IPS-20b (cell line): Measurements from ENCODE around the gene ZNF763.
A peak's percentile ranks its signal among the peaks of the same experiment; 100 is the strongest.
"Not testable (repeated sequence)": the region's sequence is repeated elsewhere in the genome, so short reads cannot be mapped to it uniquely, and the experiment has no call there.

Source experiments
- H3K27ac ChIP-seq: one replicate; pipeline ENCODE4 v1.5.1; 2013; ENCODE audit warnings: low read length
- H3K27me3 ChIP-seq: 2 replicates; pipeline ENCODE4 v1.6.1; 2013; ENCODE audit warnings: mild to moderate bottlenecking, low read length, inconsistent platforms; ENCODE audit not compliant: insufficient read depth
- H3K36me3 ChIP-seq: 2 replicates; pipeline ENCODE4 v1.6.1; 2013; ENCODE audit warnings: low read depth, mild to moderate bottlenecking, inconsistent platforms, low read length, moderate library complexity; ENCODE audit not compliant: insufficient read depth
- H3K4me1 ChIP-seq: 2 replicates; pipeline ENCODE4 v1.6.1; 2013; ENCODE audit warnings: mild to moderate bottlenecking, control low read depth, inconsistent platforms, low read length, moderate library complexity; ENCODE audit not compliant: insufficient read depth
- H3K4me3 ChIP-seq: 2 replicates; pipeline ENCODE4 v1.5.1; 2013; ENCODE audit warnings: mild to moderate bottlenecking, low read length, inconsistent platforms
- H3K9ac ChIP-seq: 2 replicates; pipeline ENCODE4 v1.6.1; 2013; ENCODE audit warnings: low read depth, mild to moderate bottlenecking, inconsistent platforms, low read length, moderate library complexity
- H3K9me3 ChIP-seq: 2 replicates; pipeline ENCODE4 v1.6.1; 2013; ENCODE audit warnings: mild to moderate bottlenecking, low read depth, low read length, inconsistent platforms; ENCODE audit not compliant: insufficient read depth

The ZNF763 gene

DNA sequence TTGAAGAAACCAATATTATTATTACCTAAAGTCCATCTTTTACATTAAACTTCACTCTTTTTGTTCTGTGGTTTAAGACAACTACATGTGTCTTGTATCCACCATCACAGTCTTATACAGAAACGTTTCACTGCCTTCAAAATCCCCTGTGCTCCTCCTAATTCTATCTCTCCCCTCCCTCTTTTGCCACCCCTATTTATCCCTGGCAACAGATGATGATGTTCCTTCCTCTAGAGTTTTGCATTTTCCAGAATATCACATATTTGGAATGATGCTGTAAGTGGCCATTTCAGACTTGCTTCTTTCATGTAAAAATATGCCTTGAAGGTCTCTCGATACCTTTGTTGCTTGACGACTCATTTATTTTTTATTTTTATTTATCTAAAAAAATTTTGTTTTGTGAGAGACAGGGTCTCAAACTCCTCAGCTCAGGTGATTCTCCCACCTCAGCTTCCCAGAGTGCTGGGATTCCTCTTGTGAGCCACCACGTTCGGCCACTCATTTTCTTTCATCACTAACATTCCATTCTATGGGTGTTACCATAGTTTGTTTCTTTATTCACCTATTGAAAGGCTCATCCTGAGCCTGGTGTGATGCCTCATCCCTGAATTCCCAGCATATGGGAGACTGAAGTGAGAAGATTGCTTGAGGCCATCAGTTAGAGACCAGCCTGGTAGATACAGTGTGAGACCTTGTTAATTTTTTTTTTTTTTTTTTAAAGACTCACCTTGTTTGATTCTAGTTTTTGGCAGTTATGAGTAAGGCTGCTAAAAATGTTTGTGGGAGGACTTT lies 8.4 kb downstream of the ZNF763 start:
- Histone ChIP-seq H3K27me3 (no peaks in the 10 kb centered on the region), H3K4me1 (no peaks in the 10 kb centered on the region), H3K27ac (no peak overlapping the region), H3K9me3 (peaks cover 33% of the 10 kb centered on the region), H3K4me3 (no peak overlapping the region), H3K9ac (no peak overlapping the region), H3K36me3 (peaks cover 9% of the 10 kb centered on the region; the same call in 1 of the 2 replicates)

DNA sequence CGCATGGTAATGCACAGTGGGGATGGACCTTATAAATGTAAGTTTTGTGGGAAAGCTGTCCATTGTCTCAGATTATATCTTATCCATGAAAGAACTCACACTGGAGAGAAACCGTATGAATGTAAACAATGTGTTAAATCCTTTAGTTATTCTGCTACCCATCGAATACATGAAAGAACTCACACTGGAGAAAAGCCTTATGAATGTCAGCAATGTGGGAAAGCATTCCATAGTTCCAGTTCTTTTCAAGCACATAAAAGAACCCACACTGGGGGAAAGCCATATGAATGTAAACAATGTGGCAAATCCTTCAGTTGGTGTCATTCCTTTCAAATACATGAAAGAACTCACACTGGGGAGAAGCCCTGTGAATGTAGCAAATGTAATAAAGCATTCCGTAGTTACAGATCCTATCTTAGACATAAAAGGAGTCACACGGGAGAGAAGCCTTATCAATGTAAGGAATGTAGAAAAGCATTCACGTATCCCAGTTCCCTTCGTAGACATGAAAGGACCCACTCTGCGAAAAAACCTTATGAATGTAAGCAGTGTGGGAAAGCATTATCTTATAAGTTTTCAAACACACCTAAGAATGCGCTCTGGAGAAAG lies 13.8 kb downstream of the ZNF763 start:
- peaks cover 17% of the 10 kb centered on the region; the same call in 1 of the 2 replicates for H3K36me3 ChIP-seq
- H3K27ac ChIP-seq, result no peak overlapping the region
- no peaks in the 10 kb centered on the region for H3K4me1 ChIP-seq
- H3K27me3 ChIP-seq, result no peaks in the 10 kb centered on the region
- no peak overlapping the region for H3K4me3 ChIP-seq
- H3K9me3 ChIP-seq, result peaks cover 80% of the 10 kb centered on the region
- H3K9ac ChIP-seq, result no peak overlapping the region

DNA sequence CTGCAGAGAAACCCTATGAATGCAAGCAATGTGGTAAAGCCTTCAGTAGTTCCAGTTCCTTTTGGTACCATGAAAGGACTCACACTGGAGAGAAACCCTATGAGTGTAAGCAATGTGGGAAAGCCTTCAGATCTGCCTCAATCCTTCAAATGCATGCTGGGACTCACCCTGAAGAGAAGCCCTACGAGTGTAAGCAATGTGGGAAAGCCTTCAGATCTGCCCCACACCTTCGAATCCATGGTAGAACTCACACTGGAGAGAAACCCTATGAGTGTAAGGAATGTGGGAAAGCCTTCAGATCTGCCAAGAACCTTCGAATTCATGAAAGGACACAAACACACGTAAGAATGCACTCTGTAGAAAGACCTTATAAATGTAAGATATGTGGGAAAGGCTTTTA lies 14.7 kb downstream of the ZNF763 start:
- Histone ChIP-seq H3K9me3 (peaks cover 80% of the 10 kb centered on the region), H3K4me3 (0 out of 2 replicates have a peak overlapping the region, but pooled peaks have one; percentile 14), H3K27me3 (no peaks in the 10 kb centered on the region), H3K27ac (no peak overlapping the region), H3K9ac (no peak overlapping the region), H3K36me3 (peaks cover 17% of the 10 kb centered on the region; the same call in 1 of the 2 replicates), H3K4me1 (no peaks in the 10 kb centered on the region)

DNA sequence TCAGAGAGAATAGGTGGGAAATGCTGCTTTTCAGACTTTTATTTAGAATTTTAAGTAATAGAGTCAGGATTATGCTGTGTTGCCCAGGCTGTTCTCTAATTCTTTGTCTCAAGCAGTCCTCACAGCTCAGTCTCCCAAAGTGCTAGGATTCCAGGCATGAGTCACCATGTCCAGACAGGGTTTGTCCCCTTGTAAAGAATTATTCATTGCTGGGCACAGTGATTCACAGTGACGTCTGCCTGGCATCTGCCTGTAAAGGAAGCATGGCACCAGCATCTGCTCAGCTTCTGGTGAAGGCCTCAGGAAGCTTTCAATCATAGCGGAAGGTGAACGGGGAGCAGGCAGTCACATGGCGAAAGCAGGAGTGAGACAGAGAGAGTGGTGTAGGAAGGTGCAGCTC lies 17.7 kb downstream of the ZNF763 start:
- no peak overlapping the region for H3K27ac ChIP-seq
- peaks cover 53% of the 10 kb centered on the region for H3K9me3 ChIP-seq
- H3K27me3 ChIP-seq, result no peaks in the 10 kb centered on the region
- no peak overlapping the region for H3K9ac ChIP-seq
- no peaks in the 10 kb centered on the region for H3K4me1 ChIP-seq
- peaks cover 13% of the 10 kb centered on the region; the same call in 1 of the 2 replicates for H3K36me3 ChIP-seq
- H3K4me3 ChIP-seq, result no peak overlapping the region

DNA sequence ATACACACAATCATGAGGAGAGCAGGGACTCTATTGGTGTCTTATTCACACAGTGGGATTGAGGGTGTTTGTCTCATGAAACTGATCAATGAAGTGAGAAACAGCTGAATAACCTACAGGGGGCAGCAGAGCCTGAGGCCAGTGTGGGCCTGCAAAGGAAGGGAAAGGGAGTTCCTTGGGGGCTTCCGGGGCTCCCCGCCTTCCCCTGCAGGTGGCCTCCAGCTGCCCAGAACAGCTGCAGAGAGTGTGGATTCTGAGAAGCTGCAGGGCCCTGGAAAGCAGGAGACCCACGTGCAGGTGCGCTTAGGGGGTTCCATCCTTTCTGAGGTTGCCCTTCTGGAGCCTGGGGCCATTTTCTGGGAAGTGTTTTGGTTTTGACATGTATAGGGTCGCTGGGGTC lies 20.1 kb downstream of the ZNF763 start:
- no peak overlapping the region for H3K4me3 ChIP-seq
- H3K27ac ChIP-seq, result no peak overlapping the region
- no peaks in the 10 kb centered on the region for H3K4me1 ChIP-seq
- no peak overlapping the region for H3K9ac ChIP-seq
- H3K9me3 ChIP-seq, result peaks cover 29% of the 10 kb centered on the region
- no peaks in the 10 kb centered on the region for H3K27me3 ChIP-seq
- peaks cover 6% of the 10 kb centered on the region; the same call in 1 of the 2 replicates for H3K36me3 ChIP-seq

DNA sequence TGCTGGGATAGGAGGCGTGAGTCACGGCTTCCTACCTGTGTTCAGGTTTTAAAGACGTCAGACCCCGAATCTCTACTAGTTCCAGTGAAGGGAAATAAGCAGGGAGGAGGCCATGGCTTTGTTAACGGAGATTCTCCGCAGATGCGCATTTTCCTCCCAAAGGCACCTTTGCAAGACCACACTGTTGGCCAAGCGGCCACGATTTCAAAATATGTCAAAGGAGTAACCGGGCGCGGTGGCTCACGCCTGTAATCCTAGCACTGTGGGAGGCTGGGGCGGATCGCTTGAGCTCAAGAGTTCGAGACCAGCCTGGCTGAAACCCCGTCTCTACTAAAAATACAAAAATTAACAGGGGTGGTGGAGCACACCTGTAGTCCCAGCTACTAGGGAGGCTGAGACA lies 21.9 kb downstream of the ZNF763 start:
- H3K4me3 ChIP-seq, result no peak overlapping the region
- H3K4me1 ChIP-seq, result no peaks in the 10 kb centered on the region
- H3K9me3 ChIP-seq, result peaks cover 11% of the 10 kb centered on the region
- no peaks in the 10 kb centered on the region for H3K27me3 ChIP-seq
- no peak overlapping the region for H3K9ac ChIP-seq
- H3K36me3 ChIP-seq, result peaks cover 13% of the 10 kb centered on the region
- no peak overlapping the region for H3K27ac ChIP-seq

DNA sequence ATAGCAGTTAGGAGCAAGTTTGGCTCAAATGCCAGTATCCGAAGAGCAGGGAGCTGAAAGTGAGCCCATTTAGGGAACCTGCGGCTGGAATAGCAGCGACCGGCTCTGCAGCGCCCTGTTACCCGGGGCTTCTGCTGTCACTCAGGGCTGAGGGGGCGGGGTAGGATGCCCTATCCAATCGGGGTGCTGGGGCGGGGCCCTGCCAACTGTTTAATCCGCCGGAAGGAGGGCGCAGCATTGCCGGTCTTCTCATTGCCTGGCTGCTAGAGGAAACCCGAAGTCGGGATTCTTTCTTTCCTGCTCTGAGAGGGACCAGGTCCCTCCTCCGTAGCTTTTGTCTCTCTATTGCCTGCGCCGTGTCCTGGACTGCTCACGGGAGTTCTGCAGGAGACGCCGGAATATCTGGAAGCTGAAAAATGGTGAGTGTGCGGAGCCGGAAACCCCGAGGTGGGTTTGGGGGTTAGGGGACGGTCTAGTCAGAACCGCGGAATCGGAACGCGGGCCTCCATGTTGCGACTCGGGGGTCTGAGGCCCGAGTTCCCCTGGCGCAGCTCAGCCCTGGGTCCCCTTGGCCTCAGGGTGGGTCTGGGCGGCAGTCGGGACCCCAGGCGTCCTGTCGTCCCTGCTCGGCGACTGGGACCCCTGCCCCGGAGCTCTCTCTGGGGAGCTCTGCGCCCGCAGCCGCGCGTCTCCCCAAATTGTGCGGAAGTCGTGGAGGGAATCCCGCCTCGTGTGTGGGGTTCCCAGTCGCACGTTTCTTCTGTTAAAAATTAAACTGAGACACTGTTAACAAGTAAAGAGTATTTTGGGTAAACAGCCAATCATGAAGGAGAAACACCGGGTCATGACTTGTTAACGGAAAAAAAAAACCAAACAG lies 22.8 kb downstream of the ZNF763 start:
- Histone ChIP-seq H3K27me3 (no peaks in the 10 kb centered on the region), H3K4me3 (peak overlapping the region; percentile 100), H3K27ac (peak overlapping the region; percentile 71), H3K9ac (peak overlapping the region; percentile 98), H3K4me1 (no peaks in the 10 kb centered on the region), H3K36me3 (peaks cover 16% of the 10 kb centered on the region), H3K9me3 (peaks cover 4% of the 10 kb centered on the region)

DNA sequence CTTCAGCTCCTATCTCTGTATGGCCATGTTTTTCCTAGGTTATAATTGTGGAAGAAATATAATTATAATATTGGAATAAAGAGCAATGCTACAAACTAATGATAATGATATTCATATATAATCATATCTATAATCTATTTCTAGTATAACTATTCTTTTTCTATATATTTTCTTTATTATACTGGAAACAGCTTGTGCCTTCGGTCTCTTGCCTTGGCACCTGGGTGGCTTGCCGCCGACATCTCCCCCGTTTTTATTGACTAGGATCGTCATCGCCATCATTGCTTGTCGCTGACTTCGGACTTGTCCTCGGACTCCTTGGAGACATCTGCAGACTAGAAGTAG lies 24.2 kb downstream of the ZNF763 start:
- Histone ChIP-seq H3K4me3 (peak overlapping the region; percentile 100; the same call in 1 of the 2 replicates), H3K27me3 (no peaks in the 10 kb centered on the region), H3K9me3 (no peaks in the 10 kb centered on the region), H3K27ac (no peak overlapping the region), H3K9ac (no peak overlapping the region), H3K4me1 (no peaks in the 10 kb centered on the region), H3K36me3 (peaks cover 19% of the 10 kb centered on the region)

DNA sequence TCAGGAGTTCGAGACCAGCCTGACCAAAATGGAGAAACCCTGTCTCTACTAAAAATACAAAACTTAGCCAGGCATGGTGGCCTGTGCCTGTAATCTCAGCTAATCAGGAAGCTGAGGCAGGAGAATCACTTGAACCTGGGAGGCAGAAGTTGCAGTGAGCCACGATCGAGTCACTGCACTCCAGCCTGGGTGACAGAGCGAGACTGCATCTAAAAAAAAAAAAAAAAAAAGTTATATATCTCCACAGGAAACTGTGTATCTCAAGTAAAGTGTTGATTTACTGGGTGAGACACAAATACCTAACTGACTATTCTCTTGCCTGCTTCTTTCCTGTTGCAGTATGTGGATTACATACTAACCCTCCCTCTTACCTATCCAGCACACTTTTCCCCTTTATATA lies 27.1 kb downstream of the ZNF763 start:
- H3K9ac ChIP-seq, H3K4me3 ChIP-seq, H3K4me1 ChIP-seq, H3K27ac ChIP-seq, H3K27me3 ChIP-seq, H3K9me3 ChIP-seq: not testable (repeated sequence)
- H3K36me3 ChIP-seq, result peaks cover 23% of the 10 kb centered on the region

DNA sequence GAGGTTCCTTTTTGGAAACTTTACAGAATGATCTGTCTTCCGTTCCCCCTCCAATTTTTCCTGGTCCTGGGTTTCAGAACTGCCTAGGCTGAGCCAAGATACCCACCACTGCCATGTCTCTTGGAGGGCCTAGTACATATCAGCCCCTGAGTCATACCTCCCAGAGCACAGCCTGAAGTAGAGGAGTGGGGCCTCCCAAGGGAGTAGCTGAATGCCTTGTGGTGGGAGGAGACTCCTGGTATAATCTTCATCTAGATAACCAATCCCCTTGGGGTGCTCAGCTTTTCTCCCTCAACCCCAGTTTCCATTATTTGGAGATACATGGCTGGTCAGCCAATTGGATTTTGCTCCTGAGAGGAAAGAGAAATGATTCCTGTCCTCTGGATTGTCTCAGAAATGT lies 30.3 kb downstream of the ZNF763 start:
- no peaks in the 10 kb centered on the region for H3K4me1 ChIP-seq
- no peak overlapping the region for H3K9ac ChIP-seq
- H3K36me3 ChIP-seq, result peaks cover 20% of the 10 kb centered on the region
- no peaks in the 10 kb centered on the region for H3K27me3 ChIP-seq
- no peak overlapping the region for H3K27ac ChIP-seq
- no peak overlapping the region for H3K4me3 ChIP-seq
- H3K9me3 ChIP-seq, result no peaks in the 10 kb centered on the region; the same call in 1 of the 2 replicates

DNA sequence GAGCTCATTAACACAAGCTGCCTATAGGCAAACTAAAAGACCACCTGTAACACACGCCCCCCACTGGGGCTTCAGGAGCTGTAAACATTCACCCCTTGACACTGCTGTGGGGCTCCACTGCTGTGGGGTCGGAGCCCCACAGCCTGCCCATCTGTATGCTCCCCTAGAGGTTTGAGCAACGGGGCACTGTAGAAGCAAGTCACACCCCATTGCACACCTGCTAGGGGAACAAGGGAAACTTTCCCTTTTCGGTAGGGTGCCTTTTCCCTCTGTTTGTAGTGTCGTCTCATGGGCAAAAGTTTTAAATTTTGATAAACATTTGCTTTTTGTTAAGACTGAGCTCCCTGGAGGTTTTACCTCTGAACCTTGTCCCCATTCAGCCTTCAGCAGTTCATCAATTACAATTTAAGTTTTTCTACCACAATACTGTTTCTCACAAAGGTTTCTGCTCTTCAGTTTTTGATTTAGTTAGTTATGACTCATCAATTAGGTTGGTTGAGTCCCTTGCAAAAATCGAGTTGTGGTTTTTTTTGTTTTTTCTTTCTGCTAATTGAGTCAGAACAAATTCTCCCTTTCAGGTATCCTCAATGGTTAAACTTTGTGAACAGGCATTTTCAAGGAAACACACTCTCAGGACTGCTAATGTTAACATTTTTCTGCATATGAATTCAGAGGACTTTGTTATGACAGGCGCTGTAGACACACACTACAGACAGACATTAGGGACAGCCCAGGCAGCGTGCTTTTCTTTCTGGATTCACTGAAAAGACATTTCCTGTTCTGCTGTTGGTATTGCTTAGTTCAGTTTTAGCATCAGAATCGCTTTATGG lies 35.5 kb downstream of the ZNF763 start:
- H3K9ac ChIP-seq, result no peak overlapping the region
- H3K36me3 ChIP-seq, result peaks cover 22% of the 10 kb centered on the region; the same call in 1 of the 2 replicates
- H3K9me3 ChIP-seq, result no peaks in the 10 kb centered on the region; the same call in 1 of the 2 replicates
- no peaks in the 10 kb centered on the region for H3K4me1 ChIP-seq
- no peak overlapping the region for H3K4me3 ChIP-seq
- H3K27ac ChIP-seq, result no peak overlapping the region
- no peaks in the 10 kb centered on the region for H3K27me3 ChIP-seq
